Measurements from ENCODE around the gene OGDH.

- TF ChIP-seq CTCF (IDR thresholded peaks at IDR 0.05; ENCODE audit: low read length) (no peak), EZH2phosphoT487 (IDR thresholded peaks at IDR 0.05; ENCODE audit: low read length) (no peak), EZH2 (optimal IDR thresholded peaks at IDR 0.05; ENCODE audit: low read depth, low read length) (no peak)
Measured at GRCh38 chr7:44569959-44570358, 36.5 kb upstream of the OGDH start.
